ENCODE results near the gene PSMD13.

The PSMD13 gene

DNA sequence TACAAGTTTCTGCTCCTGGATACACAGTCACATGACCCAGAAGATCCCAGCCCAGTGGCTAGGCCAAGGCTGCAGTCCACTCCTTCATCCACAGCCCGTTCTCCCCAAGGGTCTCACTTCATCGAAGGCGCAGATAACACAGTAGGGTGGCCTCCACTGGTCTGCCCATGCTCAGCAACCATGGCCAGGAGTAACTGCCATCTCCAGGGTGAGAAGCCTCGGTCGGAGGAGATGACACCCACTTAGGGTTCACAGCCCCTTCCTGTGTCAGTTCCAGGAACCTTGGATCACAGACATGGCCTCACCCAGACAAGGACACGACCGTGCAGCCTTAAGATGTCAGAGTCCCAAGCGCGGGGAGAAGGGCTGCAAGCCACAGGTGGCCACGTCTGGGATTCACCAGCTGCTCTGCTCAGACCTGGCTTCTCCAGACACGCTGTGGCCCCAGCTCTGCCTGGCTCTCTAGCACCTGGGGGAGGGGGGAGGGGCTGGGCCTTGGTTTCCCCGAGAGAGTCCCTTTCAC lies 32.1 kb upstream of the PSMD13 start:
- DNase-seq (ENCODE audit: low read depth in 2 of 2) = no peak

DNA sequence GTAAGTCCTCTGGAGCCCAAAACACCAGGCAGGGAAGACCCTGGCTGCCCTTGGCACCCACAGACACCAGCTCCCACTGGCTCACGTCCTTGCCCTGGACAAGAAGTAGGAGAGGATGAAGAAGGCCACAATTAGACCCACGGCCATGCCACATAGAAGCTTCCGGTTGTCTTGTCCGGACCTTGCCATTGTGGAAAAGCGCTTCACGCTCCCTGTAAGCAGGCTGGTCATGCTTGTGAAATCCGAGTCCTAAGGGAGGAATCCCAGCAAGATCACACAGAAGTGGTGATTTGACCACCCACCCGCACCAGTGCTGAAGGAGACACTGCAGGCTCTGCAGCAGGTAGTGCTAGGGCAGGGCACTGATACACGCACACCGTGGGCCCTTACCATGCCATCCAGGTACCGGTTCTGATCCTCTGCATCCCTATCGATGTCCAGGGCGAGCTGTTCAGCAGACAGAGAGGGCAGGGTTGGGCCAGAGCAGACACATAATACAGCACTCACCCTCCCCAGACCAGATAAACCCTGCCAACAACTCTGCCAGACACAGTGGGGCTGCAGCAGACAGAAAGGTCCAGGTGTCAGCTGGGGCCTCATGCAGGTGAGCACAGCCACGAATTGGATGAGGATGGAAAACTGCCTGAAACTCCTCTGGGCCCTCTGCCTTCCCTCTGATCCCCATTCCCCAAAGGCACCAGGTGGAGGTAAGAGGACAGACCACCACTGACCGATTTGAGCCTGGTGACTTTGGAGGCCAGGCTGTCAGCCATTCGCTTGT lies 31.4 kb upstream of the PSMD13 start:
- DNase-seq (ENCODE audit: low read depth in 2 of 2) = no peak

DNA sequence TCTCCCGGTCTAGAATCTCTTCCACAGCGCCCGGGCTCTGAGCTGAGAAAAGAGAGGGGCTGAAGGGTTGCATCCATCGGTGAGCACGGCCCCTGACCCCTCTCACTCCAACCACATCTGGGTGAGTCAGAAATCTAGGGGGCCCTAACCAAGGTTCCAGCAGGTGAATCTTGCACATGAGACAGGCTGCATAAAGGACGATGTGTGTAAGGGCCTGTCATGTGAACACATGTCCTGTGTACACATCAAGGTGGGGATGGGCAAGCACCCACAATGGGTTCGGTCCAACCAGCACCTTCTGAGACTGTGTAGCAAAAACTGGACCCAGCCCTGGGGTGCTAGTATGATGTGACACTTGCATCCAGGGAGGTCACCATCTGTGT lies 30.8 kb upstream of the PSMD13 start:
- no peak for DNase-seq (ENCODE audit: low read depth in 2 of 2)

DNA sequence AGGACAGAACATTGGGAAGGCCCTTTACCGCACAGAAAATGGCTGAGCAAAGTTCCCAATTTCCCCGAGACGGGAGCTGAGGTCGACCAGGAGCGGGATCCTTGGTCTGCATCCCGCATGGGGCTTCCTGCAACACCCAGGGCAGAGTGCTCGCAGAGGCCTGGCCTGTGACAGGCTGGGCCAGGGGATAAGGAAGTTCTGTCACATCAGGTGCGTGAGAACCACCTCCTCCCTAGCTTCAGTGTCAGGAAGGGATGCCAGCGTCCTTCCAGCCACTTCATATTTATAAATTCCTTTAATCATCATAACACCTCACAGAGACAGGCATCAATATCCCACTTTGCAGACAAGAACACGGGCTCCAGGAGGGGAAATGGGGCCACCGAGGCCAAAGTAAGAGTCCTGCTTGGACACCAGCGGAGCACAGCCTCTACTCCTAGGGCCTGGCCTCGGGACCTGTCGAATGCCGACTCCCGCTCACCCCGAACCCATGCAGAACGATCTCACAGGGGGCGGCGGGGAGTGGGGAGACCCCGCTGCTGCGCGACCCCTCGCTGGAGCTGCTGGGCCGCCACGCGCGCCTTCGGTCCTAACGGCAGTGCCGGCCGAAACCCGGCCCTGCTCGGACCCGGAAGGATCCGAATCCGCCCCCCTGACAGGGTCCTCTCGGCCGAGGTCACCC lies 30.1 kb upstream of the PSMD13 start:
- peak in 1 of 2 donors; percentile 15 for DNase-seq (ENCODE audit: low read depth in 2 of 2)

DNA sequence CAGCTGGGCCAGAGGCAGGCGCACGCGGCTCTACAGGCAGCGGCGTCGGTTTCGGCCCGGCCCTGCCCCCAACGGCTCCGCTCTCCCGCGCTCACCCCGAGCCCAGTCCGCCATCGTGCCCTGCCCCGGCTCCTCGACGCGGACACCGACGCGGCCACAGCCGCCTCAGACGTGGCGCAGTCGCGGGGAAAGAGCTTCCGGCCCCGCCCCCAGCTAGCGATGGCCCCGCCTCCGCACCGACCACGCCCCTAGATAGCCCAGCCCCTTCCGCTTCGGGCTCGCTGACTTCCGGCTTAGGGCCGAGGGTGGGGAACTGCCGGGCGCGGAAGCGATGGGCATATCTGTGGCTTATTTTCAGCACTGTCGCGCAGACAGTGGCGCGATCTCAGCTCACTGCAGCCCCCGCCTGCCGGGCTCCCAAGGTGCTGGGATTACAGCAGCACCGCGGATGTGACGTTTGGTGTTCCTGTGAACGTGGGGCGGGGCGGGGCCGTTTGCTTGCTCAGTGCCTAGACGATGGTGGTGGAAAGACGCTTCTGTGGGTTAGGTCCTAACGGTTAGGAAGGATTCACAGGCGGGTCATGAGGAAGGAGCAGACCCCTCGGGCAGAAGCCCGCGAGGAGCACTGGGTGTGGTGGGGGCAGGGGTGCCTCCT lies 29.4 kb upstream of the PSMD13 start, which contains the start of the genes BET1L and RIC8A:
Gene BET1L (minus strand): TSS at position 192 of the 655 bp plus-strand sequence. CDS start 78 bp downstream, at position 114.
Gene RIC8A (plus strand): TSS at position 501 of the 655 bp plus-strand sequence. CDS start 1,147 bp downstream, outside the sequence.
- peak; percentile 89 to 97 for DNase-seq (ENCODE audit: low read depth in 2 of 2)

DNA sequence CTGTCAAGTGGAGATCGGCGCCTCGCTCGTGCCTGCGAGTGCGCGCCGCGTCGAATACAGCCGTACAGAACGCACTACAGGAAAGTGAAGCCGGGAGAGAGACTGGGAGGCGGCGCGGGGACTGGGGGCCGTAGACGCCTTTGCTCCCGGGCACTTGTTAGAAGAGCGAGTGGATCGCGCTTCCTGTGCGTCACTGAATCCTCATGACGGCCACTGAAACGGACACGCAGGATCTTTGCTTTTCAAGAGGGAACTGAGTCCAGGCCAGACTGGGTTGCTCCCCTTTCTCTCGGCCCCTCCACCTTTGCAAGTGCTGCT lies 29.0 kb upstream of the PSMD13 start:
- DNase-seq (ENCODE audit: low read depth in 2 of 2) = no peak

DNA sequence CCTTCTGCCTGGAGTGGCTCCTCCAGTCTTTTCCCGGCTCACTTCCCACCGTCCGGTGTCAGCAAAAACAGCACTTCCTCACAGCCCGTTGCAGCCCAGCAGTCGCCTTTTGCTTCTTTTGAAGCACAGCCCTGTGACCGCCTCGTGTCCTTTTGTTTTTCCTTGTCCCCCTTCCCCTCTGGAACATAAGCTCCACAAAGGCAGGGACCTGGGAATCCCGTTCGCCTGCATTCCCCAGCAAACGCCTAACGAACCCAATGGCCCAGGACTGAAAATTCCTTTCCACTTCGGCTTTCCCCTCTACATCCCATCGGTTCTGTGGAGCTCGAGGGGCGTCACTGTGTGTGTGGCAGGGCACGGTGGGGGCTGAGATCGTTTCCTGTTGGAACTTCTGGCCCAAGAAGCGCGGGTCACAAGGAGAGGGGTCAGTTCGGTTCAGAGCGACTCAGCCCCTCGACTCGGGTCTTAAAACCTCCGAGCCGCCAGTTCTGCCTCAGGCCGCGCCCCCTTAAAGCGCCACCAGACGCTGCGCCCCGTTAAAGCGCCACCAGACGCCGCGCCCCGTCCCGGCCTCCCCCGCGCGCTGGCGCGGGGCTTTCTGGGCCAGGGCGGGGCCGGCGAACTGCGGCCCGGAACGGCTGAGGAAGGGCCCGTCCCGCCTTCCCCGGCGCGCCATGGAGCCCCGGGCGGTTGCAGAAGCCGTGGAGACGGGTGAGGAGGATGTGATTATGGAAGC lies 28.4 kb upstream of the PSMD13 start:
- peak; percentile 70 to 75 for DNase-seq (ENCODE audit: low read depth in 2 of 2)

DNA sequence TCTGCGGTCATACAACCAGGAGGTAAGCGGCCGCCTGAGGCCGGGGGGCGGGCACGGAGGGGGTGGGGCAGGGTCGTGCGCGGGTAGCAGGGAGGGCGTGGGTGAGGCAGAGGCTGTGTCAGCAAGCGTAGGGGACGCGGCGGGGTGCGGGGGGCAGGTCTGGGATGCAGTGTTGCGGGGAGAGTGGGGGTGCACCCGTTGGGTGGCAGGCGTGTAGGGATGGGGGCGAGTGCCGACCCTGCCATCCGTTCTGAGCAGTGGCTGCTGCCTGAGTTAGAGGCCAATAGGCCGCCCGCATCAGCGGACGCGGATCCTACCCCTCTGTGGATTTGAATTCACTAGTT lies 27.9 kb upstream of the PSMD13 start:
- DNase-seq (ENCODE audit: low read depth in 2 of 2) = peak in 1 of 2 donors; percentile 42

DNA sequence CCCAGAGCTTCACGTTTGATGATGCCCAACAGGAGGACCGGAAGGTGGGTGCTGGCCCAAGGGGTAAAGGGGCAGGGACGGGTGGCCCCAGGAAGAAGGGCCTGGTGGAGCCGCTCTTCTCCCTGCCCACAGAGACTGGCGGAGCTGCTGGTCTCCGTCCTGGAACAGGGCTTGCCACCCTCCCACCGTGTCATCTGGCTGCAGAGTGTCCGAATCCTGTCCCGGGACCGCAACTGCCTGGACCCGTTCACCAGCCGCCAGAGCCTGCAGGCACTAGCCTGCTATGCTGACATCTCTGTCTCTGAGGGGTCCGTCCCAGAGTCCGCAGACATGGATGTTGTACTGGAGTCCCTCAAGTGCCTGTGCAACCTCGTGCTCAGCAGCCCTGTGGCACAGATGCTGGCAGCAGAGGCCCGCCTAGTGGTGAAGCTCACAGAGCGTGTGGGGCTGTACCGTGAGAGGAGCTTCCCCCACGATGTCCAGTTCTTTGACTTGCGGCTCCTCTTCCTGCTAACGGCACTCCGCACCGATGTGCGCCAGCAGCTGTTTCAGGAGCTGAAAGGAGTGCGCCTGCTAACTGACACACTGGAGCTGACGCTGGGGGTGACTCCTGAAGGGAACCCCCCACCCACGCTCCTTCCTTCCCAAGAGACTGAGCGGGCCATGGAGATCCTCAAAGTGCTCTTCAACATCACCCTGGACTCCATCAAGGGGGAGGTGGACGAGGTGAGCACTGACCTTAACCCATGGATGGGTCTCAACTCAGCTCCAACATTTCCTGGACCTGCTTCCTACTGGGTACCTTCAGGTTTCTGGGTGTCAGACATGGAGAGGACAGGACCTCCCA lies 27.3 kb upstream of the PSMD13 start:
- no peak for DNase-seq (ENCODE audit: low read depth in 2 of 2)

DNA sequence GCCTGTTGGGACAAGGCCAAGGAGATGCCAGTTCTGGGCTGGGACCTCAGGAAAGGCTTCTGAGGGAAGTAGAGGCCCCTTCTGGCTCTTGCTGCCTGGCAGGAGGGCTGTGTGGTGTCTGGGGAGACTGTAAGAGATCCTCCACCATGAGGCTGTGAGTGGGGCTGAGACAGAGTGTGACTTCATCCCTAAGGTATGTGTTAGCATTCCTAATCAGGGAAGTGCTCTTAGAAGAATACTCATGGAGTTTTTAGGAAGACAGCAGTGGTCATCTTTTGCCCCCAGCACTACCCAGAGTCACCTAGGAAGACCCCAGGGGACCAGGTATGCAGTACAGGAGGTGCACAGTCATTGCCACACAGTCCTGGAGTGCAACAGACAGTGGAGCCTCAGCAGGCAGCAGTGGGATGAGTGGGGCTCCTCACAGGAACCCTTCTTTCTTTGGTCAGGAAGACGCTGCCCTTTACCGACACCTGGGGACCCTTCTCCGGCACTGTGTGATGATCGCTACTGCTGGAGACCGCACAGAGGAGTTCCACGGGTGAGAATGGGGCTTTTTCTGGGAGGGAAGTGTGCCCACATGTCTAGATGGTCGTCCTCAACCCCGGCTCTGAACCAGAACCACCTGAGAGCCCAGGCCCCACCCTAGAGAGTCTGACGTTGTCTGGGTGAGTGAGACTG lies 26.5 kb upstream of the PSMD13 start:
- DNase-seq (ENCODE audit: low read depth in 2 of 2) = no peak

DNA sequence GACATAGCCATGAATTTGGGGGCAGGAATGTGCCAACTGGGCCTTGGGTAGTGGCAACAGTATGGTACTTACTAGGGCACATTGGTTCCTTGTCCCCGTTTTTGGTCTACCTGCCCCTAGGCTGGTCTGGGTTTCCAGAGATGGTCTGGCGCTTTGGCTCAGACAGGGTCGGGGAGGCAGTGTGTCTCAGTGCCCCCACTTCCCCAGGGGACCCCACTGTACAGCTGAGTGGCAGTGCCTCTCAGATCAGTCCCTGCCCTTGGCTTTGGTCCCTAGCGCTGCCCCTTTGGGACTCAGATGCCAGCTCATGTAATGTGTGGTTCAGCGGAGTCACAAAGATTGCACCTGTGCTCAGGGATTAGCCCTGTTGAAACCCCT lies 26.0 kb upstream of the PSMD13 start:
- DNase-seq (ENCODE audit: low read depth in 2 of 2) = no peak

DNA sequence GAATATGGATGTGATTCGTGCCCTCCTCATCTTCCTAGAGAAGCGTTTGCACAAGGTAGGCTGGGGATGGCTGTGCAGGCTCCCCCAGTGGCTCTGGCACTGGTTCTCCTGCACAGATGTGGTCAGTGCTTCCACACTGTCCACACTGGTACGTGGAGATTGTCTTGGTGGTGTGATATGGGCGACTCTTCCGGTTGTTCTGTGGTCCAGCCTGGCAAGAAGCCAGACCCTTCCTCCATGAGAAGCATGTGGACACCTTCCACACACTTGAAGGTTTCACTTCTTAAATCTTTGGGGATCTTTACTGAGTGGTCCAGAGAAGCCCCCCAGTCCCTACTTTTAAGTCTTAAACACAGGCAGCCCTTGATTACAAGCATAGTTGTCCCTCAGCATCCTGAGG lies 25.5 kb upstream of the PSMD13 start:
- DNase-seq (ENCODE audit: low read depth in 2 of 2) = no peak

DNA sequence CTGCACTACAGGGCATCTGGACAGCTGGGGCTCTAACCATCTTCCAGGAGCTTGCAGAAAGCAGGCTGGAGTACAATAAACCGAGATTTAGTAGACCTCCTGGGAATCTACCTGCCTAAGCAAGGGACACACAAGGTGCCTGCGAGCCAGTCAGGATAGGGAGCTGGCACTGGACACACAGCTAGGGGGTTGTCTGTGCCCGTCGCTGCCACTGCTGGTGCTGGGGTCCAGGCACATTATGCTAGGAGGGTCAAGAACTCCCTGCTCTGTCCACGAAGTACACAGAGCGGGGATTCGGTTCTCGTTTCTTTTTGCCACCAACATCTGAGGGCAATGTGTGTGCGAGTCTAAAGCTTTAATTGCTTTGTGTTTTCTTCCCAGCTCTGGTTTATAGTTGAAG lies 25.0 kb upstream of the PSMD13 start:
- DNase-seq (ENCODE audit: low read depth in 2 of 2) = no peak

DNA sequence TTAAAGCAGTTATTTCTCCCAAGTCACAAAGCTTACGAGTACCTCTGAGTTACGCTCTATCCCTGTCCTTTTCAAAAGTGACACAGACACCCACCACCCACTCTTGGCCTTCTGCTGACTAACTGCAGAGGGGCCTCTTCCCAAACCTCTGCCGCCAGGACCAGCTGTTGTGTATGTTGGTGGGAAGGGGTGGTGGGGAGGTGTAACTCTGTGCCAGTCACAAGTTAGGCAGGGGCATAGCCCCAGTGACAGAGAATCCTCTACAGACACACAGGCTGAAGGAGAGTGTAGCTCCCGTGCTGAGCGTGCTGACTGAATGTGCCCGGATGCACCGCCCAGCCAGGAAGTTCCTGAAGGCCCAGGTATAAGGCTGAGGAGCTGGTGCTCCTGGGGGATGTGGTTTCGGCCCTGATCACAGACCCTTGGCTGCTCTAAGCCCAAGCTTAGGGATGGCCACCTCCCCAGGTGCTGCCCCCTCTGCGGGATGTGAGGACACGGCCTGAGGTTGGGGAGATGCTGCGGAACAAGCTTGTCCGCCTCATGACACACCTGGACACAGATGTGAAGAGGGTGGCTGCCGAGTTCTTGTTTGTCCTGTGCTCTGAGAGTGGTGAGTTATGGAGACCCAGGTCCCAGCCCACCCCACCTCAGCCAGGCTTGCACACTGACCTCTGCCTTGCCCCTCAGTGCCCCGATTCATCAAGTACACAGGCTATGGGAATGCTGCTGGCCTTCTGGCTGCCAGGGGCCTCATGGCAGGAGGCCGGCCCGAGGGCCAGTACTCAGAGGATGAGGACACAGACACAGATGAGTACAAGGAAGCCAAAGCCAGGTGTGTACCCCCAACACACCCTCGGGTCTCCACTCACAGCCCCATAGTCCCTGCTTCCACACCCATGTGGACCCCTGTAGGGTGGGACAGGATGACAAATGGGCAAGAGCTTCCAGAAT lies 24.4 kb upstream of the PSMD13 start:
- DNase-seq (ENCODE audit: low read depth in 2 of 2) = no peak

DNA sequence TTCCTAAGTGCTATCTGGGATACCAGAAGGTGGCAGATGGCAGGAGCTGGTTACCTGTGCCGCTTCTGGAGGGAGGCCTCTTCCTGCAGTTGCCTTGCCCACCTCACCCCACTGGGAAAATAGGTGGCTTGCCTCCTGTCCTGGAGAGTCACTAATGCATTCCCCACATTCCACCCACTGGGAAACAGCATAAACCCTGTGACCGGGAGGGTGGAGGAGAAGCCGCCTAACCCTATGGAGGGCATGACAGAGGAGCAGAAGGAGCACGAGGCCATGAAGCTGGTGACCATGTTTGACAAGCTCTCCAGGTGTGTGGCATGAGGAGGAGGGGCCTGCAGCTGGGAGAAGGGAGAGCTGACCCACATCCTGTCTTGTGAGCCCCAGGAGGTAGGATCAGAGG lies 23.7 kb upstream of the PSMD13 start:
- no peak for DNase-seq (ENCODE audit: low read depth in 2 of 2)

DNA sequence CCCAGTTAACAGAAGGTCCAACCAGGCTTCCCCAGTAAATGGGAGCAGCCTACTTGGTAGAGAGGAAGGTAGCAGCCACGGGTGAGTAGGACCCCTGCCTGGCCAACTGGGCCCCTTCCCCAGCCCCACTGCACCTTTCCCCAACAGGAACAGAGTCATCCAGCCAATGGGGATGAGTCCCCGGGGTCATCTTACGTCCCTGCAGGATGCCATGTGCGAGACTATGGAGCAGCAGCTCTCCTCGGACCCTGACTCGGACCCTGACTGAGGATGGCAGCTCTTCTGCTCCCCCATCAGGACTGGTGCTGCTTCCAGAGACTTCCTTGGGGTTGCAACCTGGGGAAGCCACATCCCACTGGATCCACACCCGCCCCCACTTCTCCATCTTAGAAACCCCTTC lies 22.7 kb upstream of the PSMD13 start:
- DNase-seq (ENCODE audit: low read depth in 2 of 2) = no peak

DNA sequence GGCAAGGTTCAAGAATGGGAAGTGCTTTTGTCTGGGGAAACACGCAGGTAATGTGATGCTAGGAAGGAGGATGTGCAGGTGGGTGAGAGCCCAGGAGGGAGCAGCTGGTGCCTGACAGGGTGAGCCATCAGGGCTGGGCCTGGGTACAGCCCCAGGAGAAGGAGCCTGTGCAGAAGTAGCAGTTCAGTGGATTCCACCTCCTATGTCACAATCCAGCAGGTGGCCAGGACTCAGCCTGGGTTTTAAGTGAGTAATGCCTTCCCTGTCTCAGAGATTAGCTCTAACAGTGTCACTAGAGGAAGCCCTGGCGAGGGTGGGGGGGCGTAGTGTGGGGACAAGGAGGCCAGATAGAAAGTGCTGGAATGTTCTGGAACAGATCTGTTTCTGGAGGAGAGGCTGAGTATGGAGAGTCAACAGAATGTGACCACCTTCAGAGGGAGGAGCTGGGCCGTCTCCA lies 21.2 kb upstream of the PSMD13 start:
- no peak for DNase-seq (ENCODE audit: low read depth in 2 of 2)

DNA sequence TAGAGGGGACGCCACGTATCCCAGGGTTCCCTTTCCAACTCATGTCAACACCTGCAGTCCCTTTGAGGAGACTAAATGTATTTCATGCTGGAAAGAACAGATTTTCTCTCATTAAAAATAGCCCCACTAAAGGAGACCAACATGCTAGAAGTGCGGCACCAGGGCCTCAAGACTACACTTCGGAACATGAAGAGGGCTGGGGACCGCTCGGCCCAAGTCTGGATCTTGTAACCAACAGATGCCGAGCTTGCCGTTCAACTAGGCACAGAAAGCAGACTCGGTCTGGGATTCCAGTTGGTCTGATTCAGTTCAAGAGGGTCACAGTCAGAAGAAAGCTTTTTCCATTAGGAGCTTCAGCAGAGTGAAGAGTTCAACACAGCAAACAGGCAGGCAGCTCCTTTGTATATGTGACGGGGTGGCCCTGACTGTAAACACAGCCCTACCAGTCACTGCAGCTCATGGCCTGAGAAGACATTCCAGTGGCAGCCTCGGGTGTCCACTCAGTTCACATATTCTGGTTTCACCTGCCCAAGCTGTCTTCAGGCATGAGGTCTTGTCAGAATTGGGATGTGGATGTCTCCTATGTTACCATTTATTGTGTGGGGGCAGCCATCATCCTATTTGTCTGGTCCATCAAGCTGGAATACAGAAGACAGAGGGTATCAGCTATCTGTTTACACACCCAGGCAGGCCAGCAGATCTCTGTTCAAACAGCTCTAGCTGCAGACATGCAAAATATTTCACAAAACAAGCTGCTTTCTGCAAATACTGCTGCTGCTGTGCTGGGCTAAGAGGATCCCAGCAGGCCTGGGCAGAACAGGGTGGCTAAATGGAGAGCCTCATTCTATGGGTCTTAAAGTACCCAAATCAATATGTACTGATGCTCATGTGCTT lies 20.4 kb upstream of the PSMD13 start:
- no peak for DNase-seq (ENCODE audit: low read depth in 2 of 2)

All from stimulated activated CD4-positive, alpha-beta T cell treated with anti-CD3 and anti-CD28 coated beads, Interleukin-1b, Interleukin-23, amount 100 ng/mL, for 4 hours (primary cell).